ENCODE measurements around the gene MEG3. TPM values are rescaled to one million over a fixed set of nuclear protein-coding genes. Genes with fewer than 3 reads are reported as not detected.

Gene MEG3
- total and polyA plus RNA-seq, 2 of the 8 experiments (the other 6 are each of a cell fraction or from before 2014, with no cell fraction given), result 0.17 to 1.1 TPM

DNA sequence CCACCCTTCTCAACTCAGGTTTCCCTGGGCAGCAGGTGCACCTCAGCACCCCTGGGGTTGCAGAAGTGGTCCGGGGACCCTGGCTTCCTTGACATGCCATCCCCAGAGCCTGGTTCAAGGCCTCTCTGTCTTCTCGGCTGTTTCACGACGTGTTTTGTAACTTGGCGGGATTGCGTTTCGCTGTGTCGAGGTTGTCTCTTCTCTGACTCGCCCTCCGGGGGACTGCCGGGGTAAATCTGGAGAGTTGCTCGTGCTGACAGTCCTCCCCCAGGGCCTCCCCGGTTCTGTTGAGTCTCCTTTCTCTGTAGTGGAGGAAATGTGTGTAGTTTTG, 25.6 kb downstream of the MEG3 start (continued):
- TF ChIP-seq, protein P1, sequence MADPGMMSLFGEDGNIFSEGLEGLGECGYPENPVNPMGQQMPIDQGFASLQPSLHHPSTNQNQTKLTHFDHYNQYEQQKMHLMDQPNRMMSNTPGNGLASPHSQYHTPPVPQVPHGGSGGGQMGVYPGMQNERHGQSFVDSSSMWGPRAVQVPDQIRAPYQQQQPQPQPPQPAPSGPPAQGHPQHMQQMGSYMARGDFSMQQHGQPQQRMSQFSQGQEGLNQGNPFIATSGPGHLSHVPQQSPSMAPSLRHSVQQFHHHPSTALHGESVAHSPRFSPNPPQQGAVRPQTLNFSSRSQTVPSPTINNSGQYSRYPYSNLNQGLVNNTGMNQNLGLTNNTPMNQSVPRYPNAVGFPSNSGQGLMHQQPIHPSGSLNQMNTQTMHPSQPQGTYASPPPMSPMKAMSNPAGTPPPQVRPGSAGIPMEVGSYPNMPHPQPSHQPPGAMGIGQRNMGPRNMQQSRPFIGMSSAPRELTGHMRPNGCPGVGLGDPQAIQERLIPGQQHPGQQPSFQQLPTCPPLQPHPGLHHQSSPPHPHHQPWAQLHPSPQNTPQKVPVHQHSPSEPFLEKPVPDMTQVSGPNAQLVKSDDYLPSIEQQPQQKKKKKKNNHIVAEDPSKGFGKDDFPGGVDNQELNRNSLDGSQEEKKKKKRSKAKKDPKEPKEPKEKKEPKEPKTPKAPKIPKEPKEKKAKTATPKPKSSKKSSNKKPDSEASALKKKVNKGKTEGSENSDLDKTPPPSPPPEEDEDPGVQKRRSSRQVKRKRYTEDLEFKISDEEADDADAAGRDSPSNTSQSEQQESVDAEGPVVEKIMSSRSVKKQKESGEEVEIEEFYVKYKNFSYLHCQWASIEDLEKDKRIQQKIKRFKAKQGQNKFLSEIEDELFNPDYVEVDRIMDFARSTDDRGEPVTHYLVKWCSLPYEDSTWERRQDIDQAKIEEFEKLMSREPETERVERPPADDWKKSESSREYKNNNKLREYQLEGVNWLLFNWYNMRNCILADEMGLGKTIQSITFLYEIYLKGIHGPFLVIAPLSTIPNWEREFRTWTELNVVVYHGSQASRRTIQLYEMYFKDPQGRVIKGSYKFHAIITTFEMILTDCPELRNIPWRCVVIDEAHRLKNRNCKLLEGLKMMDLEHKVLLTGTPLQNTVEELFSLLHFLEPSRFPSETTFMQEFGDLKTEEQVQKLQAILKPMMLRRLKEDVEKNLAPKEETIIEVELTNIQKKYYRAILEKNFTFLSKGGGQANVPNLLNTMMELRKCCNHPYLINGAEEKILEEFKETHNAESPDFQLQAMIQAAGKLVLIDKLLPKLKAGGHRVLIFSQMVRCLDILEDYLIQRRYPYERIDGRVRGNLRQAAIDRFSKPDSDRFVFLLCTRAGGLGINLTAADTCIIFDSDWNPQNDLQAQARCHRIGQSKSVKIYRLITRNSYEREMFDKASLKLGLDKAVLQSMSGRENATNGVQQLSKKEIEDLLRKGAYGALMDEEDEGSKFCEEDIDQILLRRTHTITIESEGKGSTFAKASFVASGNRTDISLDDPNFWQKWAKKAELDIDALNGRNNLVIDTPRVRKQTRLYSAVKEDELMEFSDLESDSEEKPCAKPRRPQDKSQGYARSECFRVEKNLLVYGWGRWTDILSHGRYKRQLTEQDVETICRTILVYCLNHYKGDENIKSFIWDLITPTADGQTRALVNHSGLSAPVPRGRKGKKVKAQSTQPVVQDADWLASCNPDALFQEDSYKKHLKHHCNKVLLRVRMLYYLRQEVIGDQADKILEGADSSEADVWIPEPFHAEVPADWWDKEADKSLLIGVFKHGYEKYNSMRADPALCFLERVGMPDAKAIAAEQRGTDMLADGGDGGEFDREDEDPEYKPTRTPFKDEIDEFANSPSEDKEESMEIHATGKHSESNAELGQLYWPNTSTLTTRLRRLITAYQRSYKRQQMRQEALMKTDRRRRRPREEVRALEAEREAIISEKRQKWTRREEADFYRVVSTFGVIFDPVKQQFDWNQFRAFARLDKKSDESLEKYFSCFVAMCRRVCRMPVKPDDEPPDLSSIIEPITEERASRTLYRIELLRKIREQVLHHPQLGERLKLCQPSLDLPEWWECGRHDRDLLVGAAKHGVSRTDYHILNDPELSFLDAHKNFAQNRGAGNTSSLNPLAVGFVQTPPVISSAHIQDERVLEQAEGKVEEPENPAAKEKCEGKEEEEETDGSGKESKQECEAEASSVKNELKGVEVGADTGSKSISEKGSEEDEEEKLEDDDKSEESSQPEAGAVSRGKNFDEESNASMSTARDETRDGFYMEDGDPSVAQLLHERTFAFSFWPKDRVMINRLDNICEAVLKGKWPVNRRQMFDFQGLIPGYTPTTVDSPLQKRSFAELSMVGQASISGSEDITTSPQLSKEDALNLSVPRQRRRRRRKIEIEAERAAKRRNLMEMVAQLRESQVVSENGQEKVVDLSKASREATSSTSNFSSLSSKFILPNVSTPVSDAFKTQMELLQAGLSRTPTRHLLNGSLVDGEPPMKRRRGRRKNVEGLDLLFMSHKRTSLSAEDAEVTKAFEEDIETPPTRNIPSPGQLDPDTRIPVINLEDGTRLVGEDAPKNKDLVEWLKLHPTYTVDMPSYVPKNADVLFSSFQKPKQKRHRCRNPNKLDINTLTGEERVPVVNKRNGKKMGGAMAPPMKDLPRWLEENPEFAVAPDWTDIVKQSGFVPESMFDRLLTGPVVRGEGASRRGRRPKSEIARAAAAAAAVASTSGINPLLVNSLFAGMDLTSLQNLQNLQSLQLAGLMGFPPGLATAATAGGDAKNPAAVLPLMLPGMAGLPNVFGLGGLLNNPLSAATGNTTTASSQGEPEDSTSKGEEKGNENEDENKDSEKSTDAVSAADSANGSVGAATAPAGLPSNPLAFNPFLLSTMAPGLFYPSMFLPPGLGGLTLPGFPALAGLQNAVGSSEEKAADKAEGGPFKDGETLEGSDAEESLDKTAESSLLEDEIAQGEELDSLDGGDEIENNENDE (IDR thresholded peaks at IDR 0.05; ENCODE audit: insufficient replicate concordance, low read length), result no peak
- TF ChIP-seq GABPA (IDR thresholded peaks at IDR 0.05; ENCODE audit: borderline replicate concordance, insufficient read depth, low read length), result no peak
- no peak for TF ChIP-seq HDAC6 (IDR thresholded peaks at IDR 0.05; ENCODE audit: low read depth, low read length)
- no peak for TF ChIP-seq NANOG (IDR thresholded peaks at IDR 0.05; ENCODE audit: insufficient read depth, low read depth, low read length, poor library complexity, severe bottlenecking)
- TF ChIP-seq SIN3A (conservative IDR thresholded peaks at IDR 0.05 in 1 of 2, IDR thresholded peaks at IDR 0.05 in 1 of 2; ENCODE audit: low read depth in 1 of 2, low read length in 2 of 2), result no peak
- TF ChIP-seq GTF2F1 (IDR thresholded peaks at IDR 0.05; ENCODE audit: borderline replicate concordance, low read depth, low read length), result no peak
- no peak for TF ChIP-seq CHD1 (IDR thresholded peaks at IDR 0.05; ENCODE audit: low read depth, low read length)

All from H1 (cell line).